Neutrophil (primary cell): ENCODE results near the gene TTC27.

Source experiments
- H3K27ac ChIP-seq: fragments of 200-600 bp; sonication (generic); 2 replicates; pipeline ENCODE4 v1.5.1; 2016; ENCODE audit warnings: mild to moderate bottlenecking, moderate library complexity
- H3K27me3 ChIP-seq: fragments of 200-600 bp; sonication (generic); 2 replicates; pipeline ENCODE4 v1.6.0; 2016; ENCODE audit warnings: mild to moderate bottlenecking
- H3K36me3 ChIP-seq: fragments of 200-600 bp; sonication (generic); 2 replicates; pipeline ENCODE4 v1.5.1; 2017
- H3K4me1 ChIP-seq, 2 experiments: fragments of 200-600 bp in 1 of 2; sonication (generic) in 1 of 2; 1 replicate in 1 of 2; 2 replicates in 1 of 2; pipeline versions ENCODE4 v1.5.1 to v1.6.1; 2013 to 2016; ENCODE audit warnings: low read depth in 1 of 2, low read length in 1 of 2, mild to moderate bottlenecking in 1 of 2, moderate library complexity in 1 of 2; ENCODE audit not compliant: control insufficient read depth in 1 of 2, insufficient read depth in 1 of 2
- H3K4me3 ChIP-seq, 2 experiments: fragments of 200-600 bp in 1 of 2; sonication (generic) in 1 of 2; 1 replicate in 1 of 2; 2 replicates in 1 of 2; pipeline ENCODE4 v1.5.1; 2013 to 2016; ENCODE audit warnings: low read depth in 1 of 2, low read length in 1 of 2, mild to moderate bottlenecking in 1 of 2, moderate library complexity in 1 of 2
- H3K9me3 ChIP-seq: fragments of 200-600 bp; sonication (generic); 2 replicates; pipeline ENCODE4 v1.5.1; 2016
- CTCF ChIP-seq: fragments of 200-600 bp; sonication (generic); IDR thresholded peaks from 2 replicates; pipeline ENCODE4 v1.5.1; 2016; ENCODE audit warnings: antibody characterized with exemption

TTC27 gene

GRCh38 chr2:32668254-32668653, 40.4 kb downstream of the TTC27 start:
- Histone ChIP-seq H3K4me3 (no peak overlapping the region), H3K9me3 (no peaks in the 10 kb centered on the region), H3K4me1 (no peaks in the 10 kb centered on the region), H3K27ac (no peak overlapping the region), H3K36me3 (no peaks in the 10 kb centered on the region), H3K27me3 (no peaks in the 10 kb centered on the region)
- TF ChIP-seq CTCF: no peak

GRCh38 chr2:32671885-32672533, 44.2 kb downstream of the TTC27 start:
- Histone ChIP-seq H3K27me3 (no peaks in the 10 kb centered on the region), H3K9me3 (no peaks in the 10 kb centered on the region), H3K4me3 (no peak overlapping the region), H3K4me1 (no peaks in the 10 kb centered on the region), H3K36me3 (no peaks in the 10 kb centered on the region), H3K27ac (no peak overlapping the region)
- no peak for TF ChIP-seq CTCF

GRCh38 chr2:32678825-32679224, 51.0 kb downstream of the TTC27 start:
- Histone ChIP-seq H3K4me1 (peaks cover 8 to 9% of the 10 kb centered on the region in 2 experiments), H3K9me3 (no peaks in the 10 kb centered on the region), H3K27me3 (no peaks in the 10 kb centered on the region), H3K4me3 (no peak overlapping the region), H3K27ac (no peak overlapping the region), H3K36me3 (no peaks in the 10 kb centered on the region)
- no peak for TF ChIP-seq CTCF

GRCh38 chr2:32680942-32681341, 53.1 kb downstream of the TTC27 start:
- H3K9me3 ChIP-seq: no peaks in the 10 kb centered on the region
- no peak for TF ChIP-seq CTCF
- H3K4me3 ChIP-seq: no peak overlapping the region

GRCh38 chr2:32683520-32684086, 55.8 kb downstream of the TTC27 start:
- Histone ChIP-seq H3K4me3 (no peak overlapping the region), H3K4me1 (peaks cover 8 to 9% of the 10 kb centered on the region in 2 experiments), H3K36me3 (no peaks in the 10 kb centered on the region), H3K9me3 (no peaks in the 10 kb centered on the region), H3K27ac (no peak overlapping the region), H3K27me3 (no peaks in the 10 kb centered on the region)
- TF ChIP-seq CTCF: no peak

More at GRCh38 chr2:32680942-32681341, 53.1 kb downstream of the TTC27 start:
- Histone ChIP-seq H3K27me3 (no peaks in the 10 kb centered on the region), H3K36me3 (no peaks in the 10 kb centered on the region), H3K4me1 (peaks cover 8 to 9% of the 10 kb centered on the region in 2 experiments), H3K27ac (no peak overlapping the region)
